Liver (tissue), 3 donors: Measurements from ENCODE around the gene PDE3B.

Source experiments
- ATF3 ChIP-seq: IDR thresholded peaks from 2 replicates; pipeline ENCODE4 v1.6.1; 2016; ENCODE audit warnings: antibody characterized with exemption
- CTCF ChIP-seq: fragments of 150-350 bp; IDR thresholded peaks from 2 replicates; pipeline ENCODE4 v1.5.1; 2017; ENCODE audit warnings: improper control_type of control experiment, low read depth, low read length; ENCODE audit not compliant: missing input control
- EGR1 ChIP-seq, 2 donors: IDR thresholded peaks; 2 replicates each; pipeline ENCODE4 v1.6.1; 2016 to 2018; ENCODE audit warnings: antibody characterized with exemption in 2 of 2, low read depth in 2 of 2
- FOXA1 ChIP-seq: IDR thresholded peaks from 2 replicates; pipeline ENCODE4 v1.6.1; 2016; ENCODE audit warnings: antibody characterized with exemption
- GABPA ChIP-seq, 2 donors: IDR thresholded peaks in 1 of 2; conservative IDR thresholded peaks in 1 of 2; 2 replicates each; pipeline ENCODE4 v1.6.1; 2016; ENCODE audit warnings: antibody characterized with exemption in 2 of 2, mild to moderate bottlenecking in 1 of 2, moderate library complexity in 1 of 2
- HNF4A ChIP-seq, 2 donors: conservative IDR thresholded peaks; 2 replicates each; pipeline ENCODE4 v1.6.1; 2016; ENCODE audit warnings: antibody characterized with exemption in 2 of 2, mild to moderate bottlenecking in 2 of 2
- JUND ChIP-seq, 2 donors: IDR thresholded peaks; 2 replicates each; pipeline ENCODE4 v1.6.1; 2016; ENCODE audit warnings: antibody characterized with exemption in 2 of 2
- MAX ChIP-seq: IDR thresholded peaks from 2 replicates; pipeline ENCODE4 v1.6.1; 2016; ENCODE audit warnings: antibody characterized with exemption
- RAD21 ChIP-seq, 2 donors: IDR thresholded peaks; 2 replicates each; pipeline ENCODE4 v1.6.1; 2016; ENCODE audit warnings: antibody characterized with exemption in 2 of 2, mild to moderate bottlenecking in 2 of 2
- REST ChIP-seq: IDR thresholded peaks from 2 replicates; pipeline ENCODE4 v1.6.1; 2016; ENCODE audit warnings: antibody characterized with exemption, mild to moderate bottlenecking
- SP1 ChIP-seq: IDR thresholded peaks from 2 replicates; pipeline ENCODE4 v1.6.1; 2018; ENCODE audit warnings: antibody characterized with exemption, mild to moderate bottlenecking
- TAF1 ChIP-seq: conservative IDR thresholded peaks from 2 replicates; pipeline ENCODE4 v1.6.1; 2016; ENCODE audit warnings: antibody characterized with exemption, mild to moderate bottlenecking
- YY1 ChIP-seq: IDR thresholded peaks from 2 replicates; pipeline ENCODE4 v1.6.1; 2016; ENCODE audit warnings: antibody characterized with exemption, mild to moderate bottlenecking
- ZBTB33 ChIP-seq: IDR thresholded peaks from 2 replicates; pipeline ENCODE4 v1.6.1; 2016; ENCODE audit warnings: antibody characterized with exemption
- donor health status: healthy.
- donor health status: healthy.

GRCh38 chr11:14783788-14784187, 140.2 kb downstream of the PDE3B start:
- TF ChIP-seq CTCF (no peak), ZBTB33 (no peak), MAX (no peak), GABPA (IDR thresholded peaks at IDR 0.05 in 1 of 2, conservative IDR thresholded peaks at IDR 0.05 in 1 of 2) (no peak), YY1 (no peak), FOXA1 (no peak), REST (no peak), SP1 (no peak), JUND (IDR thresholded peaks at IDR 0.05) (no peak), HNF4A (conservative IDR thresholded peaks at IDR 0.05) (no peak), TAF1 (no peak), ATF3 (no peak), EGR1 (IDR thresholded peaks at IDR 0.05; ENCODE audit: low read depth in 2 of 2) (no peak), RAD21 (IDR thresholded peaks at IDR 0.05) (no peak)
